GM12878 (cell line): ENCODE results near the gene OSMR. TPM values are rescaled to one million over a fixed set of nuclear protein-coding genes. Genes with fewer than 3 reads are reported as not detected.

ENCODE experiments used
- BHLHE40 ChIP-seq, 2 experiments: fragments of 450-650 bp in 1 of 2; IDR thresholded peaks; 2 replicates each; pipeline ENCODE4 v1.6.1; 2011 to 2017; ENCODE audit warnings: low read depth in 2 of 2, borderline replicate concordance in 1 of 2, improper control_type of control experiment in 1 of 2, low read length in 1 of 2, mild to moderate bottlenecking in 1 of 2
- BRCA1 ChIP-seq: IDR thresholded peaks from 2 replicates; pipeline ENCODE4 v1.6.1; 2011; ENCODE audit warnings: low read depth, low read length, improper control_type of control experiment
- KAT2A ChIP-seq: conservative IDR thresholded peaks from 2 replicates; pipeline ENCODE4 v1.6.1; 2011; ENCODE audit warnings: low read depth, low read length; ENCODE audit not compliant: control insufficient read depth
- MYC ChIP-seq: IDR thresholded peaks from 2 replicates; pipeline ENCODE4 v1.6.1; 2011; ENCODE audit warnings: mild to moderate bottlenecking, low read length, moderate library complexity, inconsistent platforms; ENCODE audit not compliant: insufficient read depth, insufficient replicate concordance, insufficient read length, severe bottlenecking
- NFIC ChIP-seq: IDR thresholded peaks from 2 replicates; pipeline ENCODE4 v1.6.1; 2012; ENCODE audit warnings: low read depth, mild to moderate bottlenecking, inconsistent platforms, low read length, moderate library complexity
- NR2F1 ChIP-seq: fragments of 450-650 bp; conservative IDR thresholded peaks from 2 replicates; pipeline ENCODE4 v1.6.1; 2017; ENCODE audit warnings: mild to moderate bottlenecking
- POLR2AphosphoS2 ChIP-seq: IDR thresholded peaks from 2 replicates; pipeline ENCODE4 v1.6.1; 2011; ENCODE audit warnings: low read depth, mild to moderate bottlenecking, low read length, improper control_type of control experiment, moderate library complexity
- TCF12 ChIP-seq: IDR thresholded peaks from 2 replicates; pipeline ENCODE4 v1.6.1; 2011; ENCODE audit warnings: low read depth, mild to moderate bottlenecking, low read length
- polyA plus RNA-seq, 11 experiments: library from polyadenylated mRNA; depleted of rRNA in 4 of 11; unstranded in 6 of 11; stranded (reverse) in 5 of 11; fragments of >200 nt; fragmentation: Nextera tagmentation in 4 of 11; fragmentation: Illumina TruSeq in 1 of 11; extraction: Ambion mirVana in 4 of 11; extraction: Trizol in 1 of 11; gene quantifications; 1 replicate in 1 of 11; 2 replicates in 10 of 11; pipeline versions ENCODE4 v1.2.1 to v1.2.3, GENCODE V29; 2011 to 2016; ENCODE audit warnings: inconsistent platforms in 2 of 11, missing spikeins in 2 of 11, low read depth in 1 of 11
- total RNA-seq, 4 experiments: library from RNA; depleted of rRNA in 3 of 4; stranded (reverse); fragments of >200 nt in 3 of 4; fragmentation: Illumina TruSeq in 1 of 4; extraction: Trizol in 1 of 4; gene quantifications; 2 replicates each; pipeline versions ENCODE4 v1.2.1 to v1.2.3, GENCODE V29; 2013 to 2021
- TF ChIP-seq, protein P1 (sequence below): IDR thresholded peaks from 2 replicates; pipeline ENCODE4 v1.6.1; 2012; ENCODE audit warnings: low read length, inconsistent platforms
- TF ChIP-seq, protein P2 (sequence below): fragments of 450-650 bp; IDR thresholded peaks from 2 replicates; pipeline ENCODE4 v1.6.1; 2017; ENCODE audit warnings: mild to moderate bottlenecking
- TF ChIP-seq, protein P3 (sequence below): fragments of 450-650 bp; IDR thresholded peaks from 2 replicates; pipeline ENCODE4 v1.6.1; 2016; ENCODE audit warnings: mild to moderate bottlenecking
- TF ChIP-seq, protein P4 (sequence below): fragments of 450-650 bp; conservative IDR thresholded peaks from 2 replicates; pipeline ENCODE4 v1.6.1; 2017; ENCODE audit warnings: mild to moderate bottlenecking, moderate library complexity

Gene OSMR
- total and polyA plus RNA-seq, 10 of the 15 experiments (the other 5 are each of a cell fraction or from before 2014, with no cell fraction given): 0.03 to 0.05 TPM; not detected in 8

DNA sequence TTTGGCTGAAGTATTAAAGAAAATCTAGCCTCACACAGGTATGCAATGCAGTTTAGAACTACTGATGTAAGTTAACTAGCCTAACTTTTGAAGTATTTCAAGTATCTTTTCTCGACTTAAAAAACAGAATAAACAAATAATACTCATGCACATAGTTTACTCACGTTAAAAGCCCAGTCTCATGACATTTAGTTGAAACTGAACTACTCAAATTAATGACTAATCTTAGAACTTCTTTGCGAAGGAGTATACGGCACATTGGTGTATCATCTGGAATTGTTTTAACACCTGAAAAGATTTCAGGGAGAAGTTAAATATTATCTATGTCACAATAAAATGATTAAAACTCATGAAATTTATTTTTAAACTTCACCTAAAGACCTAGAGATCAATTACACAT is 98.5 kb downstream of the OSMR start (continued):
- TF ChIP-seq, protein P1, sequence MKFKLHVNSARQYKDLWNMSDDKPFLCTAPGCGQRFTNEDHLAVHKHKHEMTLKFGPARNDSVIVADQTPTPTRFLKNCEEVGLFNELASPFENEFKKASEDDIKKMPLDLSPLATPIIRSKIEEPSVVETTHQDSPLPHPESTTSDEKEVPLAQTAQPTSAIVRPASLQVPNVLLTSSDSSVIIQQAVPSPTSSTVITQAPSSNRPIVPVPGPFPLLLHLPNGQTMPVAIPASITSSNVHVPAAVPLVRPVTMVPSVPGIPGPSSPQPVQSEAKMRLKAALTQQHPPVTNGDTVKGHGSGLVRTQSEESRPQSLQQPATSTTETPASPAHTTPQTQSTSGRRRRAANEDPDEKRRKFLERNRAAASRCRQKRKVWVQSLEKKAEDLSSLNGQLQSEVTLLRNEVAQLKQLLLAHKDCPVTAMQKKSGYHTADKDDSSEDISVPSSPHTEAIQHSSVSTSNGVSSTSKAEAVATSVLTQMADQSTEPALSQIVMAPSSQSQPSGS: no peak
- no peak for TF ChIP-seq NFIC
- no peak for TF ChIP-seq BHLHE40 (IDR thresholded peaks at IDR 0.05; ENCODE audit: borderline replicate concordance in 1 of 2, low read depth in 2 of 2, low read length in 1 of 2)
- no peak for TF ChIP-seq TCF12
- no peak for TF ChIP-seq MYC
- no peak for TF ChIP-seq BRCA1
- no peak for TF ChIP-seq POLR2AphosphoS2
- TF ChIP-seq, protein P2, sequence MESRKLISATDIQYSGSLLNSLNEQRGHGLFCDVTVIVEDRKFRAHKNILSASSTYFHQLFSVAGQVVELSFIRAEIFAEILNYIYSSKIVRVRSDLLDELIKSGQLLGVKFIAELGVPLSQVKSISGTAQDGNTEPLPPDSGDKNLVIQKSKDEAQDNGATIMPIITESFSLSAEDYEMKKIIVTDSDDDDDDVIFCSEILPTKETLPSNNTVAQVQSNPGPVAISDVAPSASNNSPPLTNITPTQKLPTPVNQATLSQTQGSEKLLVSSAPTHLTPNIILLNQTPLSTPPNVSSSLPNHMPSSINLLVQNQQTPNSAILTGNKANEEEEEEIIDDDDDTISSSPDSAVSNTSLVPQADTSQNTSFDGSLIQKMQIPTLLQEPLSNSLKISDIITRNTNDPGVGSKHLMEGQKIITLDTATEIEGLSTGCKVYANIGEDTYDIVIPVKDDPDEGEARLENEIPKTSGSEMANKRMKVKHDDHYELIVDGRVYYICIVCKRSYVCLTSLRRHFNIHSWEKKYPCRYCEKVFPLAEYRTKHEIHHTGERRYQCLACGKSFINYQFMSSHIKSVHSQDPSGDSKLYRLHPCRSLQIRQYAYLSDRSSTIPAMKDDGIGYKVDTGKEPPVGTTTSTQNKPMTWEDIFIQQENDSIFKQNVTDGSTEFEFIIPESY: no peak
- TF ChIP-seq, protein P3, sequence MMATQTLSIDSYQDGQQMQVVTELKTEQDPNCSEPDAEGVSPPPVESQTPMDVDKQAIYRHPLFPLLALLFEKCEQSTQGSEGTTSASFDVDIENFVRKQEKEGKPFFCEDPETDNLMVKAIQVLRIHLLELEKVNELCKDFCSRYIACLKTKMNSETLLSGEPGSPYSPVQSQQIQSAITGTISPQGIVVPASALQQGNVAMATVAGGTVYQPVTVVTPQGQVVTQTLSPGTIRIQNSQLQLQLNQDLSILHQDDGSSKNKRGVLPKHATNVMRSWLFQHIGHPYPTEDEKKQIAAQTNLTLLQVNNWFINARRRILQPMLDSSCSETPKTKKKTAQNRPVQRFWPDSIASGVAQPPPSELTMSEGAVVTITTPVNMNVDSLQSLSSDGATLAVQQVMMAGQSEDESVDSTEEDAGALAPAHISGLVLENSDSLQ: no peak
- TF ChIP-seq, protein P4, sequence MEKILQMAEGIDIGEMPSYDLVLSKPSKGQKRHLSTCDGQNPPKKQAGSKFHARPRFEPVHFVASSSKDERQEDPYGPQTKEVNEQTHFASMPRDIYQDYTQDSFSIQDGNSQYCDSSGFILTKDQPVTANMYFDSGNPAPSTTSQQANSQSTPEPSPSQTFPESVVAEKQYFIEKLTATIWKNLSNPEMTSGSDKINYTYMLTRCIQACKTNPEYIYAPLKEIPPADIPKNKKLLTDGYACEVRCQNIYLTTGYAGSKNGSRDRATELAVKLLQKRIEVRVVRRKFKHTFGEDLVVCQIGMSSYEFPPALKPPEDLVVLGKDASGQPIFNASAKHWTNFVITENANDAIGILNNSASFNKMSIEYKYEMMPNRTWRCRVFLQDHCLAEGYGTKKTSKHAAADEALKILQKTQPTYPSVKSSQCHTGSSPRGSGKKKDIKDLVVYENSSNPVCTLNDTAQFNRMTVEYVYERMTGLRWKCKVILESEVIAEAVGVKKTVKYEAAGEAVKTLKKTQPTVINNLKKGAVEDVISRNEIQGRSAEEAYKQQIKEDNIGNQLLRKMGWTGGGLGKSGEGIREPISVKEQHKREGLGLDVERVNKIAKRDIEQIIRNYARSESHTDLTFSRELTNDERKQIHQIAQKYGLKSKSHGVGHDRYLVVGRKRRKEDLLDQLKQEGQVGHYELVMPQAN: no peak
- TF ChIP-seq KAT2A: no peak
- TF ChIP-seq NR2F1: no peak
